Effector memory CD4-positive, alpha-beta T cell (primary cell): ENCODE measurements around the gene GIMAP2.

Source experiments
- DNase-seq, 3 donors: peaks; one replicate each; pipeline ENCODE4 v3.0.0-alpha.2; 2020
- H3K27ac ChIP-seq: 2 replicates; pipeline ENCODE4 v1.7.0; 2013; ENCODE audit warnings: mild to moderate bottlenecking, low read length, moderate library complexity; ENCODE audit not compliant: insufficient read depth, poor library complexity, severe bottlenecking
- H3K27me3 ChIP-seq: replicated peaks from 2 replicates; pipeline ENCODE4 v1.7.0; 2013; ENCODE audit warnings: mild to moderate bottlenecking, low read length; ENCODE audit not compliant: insufficient read depth, control insufficient read depth, poor library complexity, severe bottlenecking
- H3K36me3 ChIP-seq: 2 replicates; pipeline ENCODE4 v1.7.0; 2013; ENCODE audit warnings: mild to moderate bottlenecking, low read length, moderate library complexity; ENCODE audit not compliant: control insufficient read depth, insufficient read depth
- H3K4me1 ChIP-seq: 2 replicates; pipeline ENCODE4 v1.7.0; 2013; ENCODE audit warnings: low read length, mild to moderate bottlenecking; ENCODE audit not compliant: control insufficient read depth, insufficient read depth, poor library complexity, severe bottlenecking
- H3K4me3 ChIP-seq: 2 replicates; pipeline ENCODE4 v1.7.0; 2013; ENCODE audit warnings: low read length, low read depth, mild to moderate bottlenecking; ENCODE audit not compliant: insufficient read depth, poor library complexity, severe bottlenecking
- H3K9me3 ChIP-seq: 2 replicates; pipeline ENCODE4 v1.7.0; 2013; ENCODE audit warnings: mild to moderate bottlenecking, low read length, moderate library complexity; ENCODE audit not compliant: control insufficient read depth

The GIMAP2 gene

DNA sequence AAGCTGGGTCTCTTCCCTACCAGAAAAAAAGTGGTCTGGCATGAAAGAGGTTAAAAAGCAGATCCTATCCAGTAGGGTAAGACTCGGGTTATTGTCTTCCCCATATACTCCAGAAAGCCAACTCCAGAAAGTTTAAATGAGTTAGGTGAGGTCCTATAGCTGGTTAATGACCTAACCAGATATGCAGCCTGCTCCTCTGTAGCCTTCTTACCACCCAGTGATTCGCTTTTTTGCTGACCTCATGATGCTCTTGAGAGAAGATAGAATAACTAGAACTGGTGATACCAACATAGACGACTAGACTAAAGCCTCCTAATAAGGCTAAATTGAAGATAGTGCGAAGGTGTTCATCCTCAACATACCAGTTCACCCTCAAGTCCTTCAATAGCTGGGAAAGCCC, 30.2 kb downstream of the GIMAP2 start:
- Histone ChIP-seq H3K4me3 (peak overlapping the region; percentile 90), H3K36me3 (peaks cover 22% of the 10 kb centered on the region), H3K27ac (peak overlapping the region; percentile 79), H3K9me3 (peaks cover 8% of the 10 kb centered on the region), H3K4me1 (peaks cover 43% of the 10 kb centered on the region), H3K27me3 (no peaks in the 10 kb centered on the region)
- DNase-seq = no peak

DNA sequence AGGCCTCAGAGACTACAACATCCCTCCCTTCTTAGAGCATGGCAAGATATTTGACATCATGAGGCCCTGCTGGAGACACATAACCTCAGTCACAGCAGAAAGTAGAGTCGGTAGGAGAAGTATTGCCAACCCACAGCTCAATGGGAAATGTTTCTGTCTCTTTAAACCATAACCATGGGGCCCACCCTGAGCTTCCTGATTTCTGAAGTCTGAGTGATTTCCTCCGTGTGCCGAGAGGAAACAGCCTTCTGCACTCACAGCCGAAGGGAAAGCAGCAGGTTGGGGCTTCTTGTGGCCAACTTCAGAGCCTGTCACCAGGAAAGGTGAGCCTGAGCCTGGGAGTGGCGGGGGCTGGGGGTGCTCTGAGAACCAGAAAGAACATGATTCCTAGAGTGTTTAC, 30.9 kb downstream of the GIMAP2 start, which contains the start of gene GIMAP1:
Gene GIMAP1 (plus strand): TSS at position 246 of the 400 bp plus-strand sequence. CDS start 2,435 bp downstream, outside the sequence.
- peaks cover 8% of the 10 kb centered on the region for H3K9me3 ChIP-seq

DNA sequence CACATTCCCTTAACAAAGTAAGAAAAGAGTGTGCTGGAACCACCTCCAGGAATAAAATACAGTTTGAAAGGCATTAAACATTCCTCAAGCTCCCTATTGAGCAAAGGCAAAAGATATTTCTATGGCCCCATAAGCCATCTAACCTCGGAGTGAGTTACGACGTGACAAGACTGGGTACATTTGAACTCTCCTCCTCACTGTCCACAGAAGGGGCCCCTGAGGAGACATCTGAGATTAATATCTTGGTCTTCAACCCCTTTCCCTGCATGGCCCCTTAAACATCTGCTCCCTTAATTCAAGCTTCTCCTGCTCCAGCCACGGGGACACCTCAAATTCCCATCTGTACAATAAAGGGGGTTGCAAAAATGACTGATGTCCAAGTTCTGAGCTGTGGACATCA, 31.4 kb downstream of the GIMAP2 start:
- Histone ChIP-seq H3K4me1 (peaks cover 47% of the 10 kb centered on the region), H3K4me3 (peak overlapping the region; percentile 90)

More for the DNA sequence above, 30.9 kb downstream of the GIMAP2 start, which contains the start of gene GIMAP1:
- peak in 2 of 3 donors; percentile 28 to 56 for DNase-seq
- Histone ChIP-seq H3K27ac (peak within 1 kb of the TSS; percentile 79), H3K4me1 (peaks cover 47% of the 10 kb centered on the region), H3K4me3 (peak within 1 kb of the TSS; percentile 90), H3K27me3 (no peaks in the 10 kb centered on the region), H3K36me3 (peaks cover 29% of the 10 kb centered on the region)

DNA sequence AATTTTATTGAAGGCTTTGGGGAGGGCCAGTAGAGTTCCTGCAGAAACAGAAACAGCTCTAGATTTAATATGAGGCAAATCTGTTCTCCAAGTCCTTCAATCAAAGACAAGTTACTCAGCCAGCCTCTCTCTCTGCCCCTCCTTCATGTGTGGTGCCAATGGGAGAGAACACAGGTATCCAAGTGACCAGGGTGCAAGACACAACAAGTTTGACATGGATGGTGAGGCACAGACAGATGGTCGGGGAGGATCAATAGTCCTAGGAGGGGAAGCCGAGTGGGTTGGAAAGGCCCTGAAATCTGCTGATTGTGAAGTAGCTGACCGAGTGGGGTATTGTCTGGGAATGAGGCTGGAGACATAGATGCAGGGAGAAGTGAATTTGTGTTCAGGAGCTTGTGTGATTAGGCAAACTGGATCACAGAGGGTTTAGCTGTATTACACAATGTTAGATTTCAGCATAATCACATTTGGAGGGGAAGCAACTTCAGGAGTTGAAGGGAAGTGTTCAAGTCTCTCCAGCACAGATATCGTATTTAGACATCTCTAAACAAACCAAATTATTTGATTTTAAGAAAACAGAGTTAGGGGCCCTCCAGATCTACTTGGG, 32.4 kb downstream of the GIMAP2 start:
- no peak for DNase-seq
- H3K4me1 ChIP-seq = peaks cover 53% of the 10 kb centered on the region
- peaks cover 44% of the 10 kb centered on the region for H3K36me3 ChIP-seq
- H3K9me3 ChIP-seq = peaks cover 4% of the 10 kb centered on the region
- peak overlapping the region; percentile 79 for H3K27ac ChIP-seq
- peak overlapping the region; percentile 90 for H3K4me3 ChIP-seq
- H3K27me3 ChIP-seq = no peaks in the 10 kb centered on the region

More for the DNA sequence above, 31.4 kb downstream of the GIMAP2 start:
- Histone ChIP-seq H3K36me3 (peaks cover 34% of the 10 kb centered on the region), H3K27me3 (no peaks in the 10 kb centered on the region), H3K9me3 (peaks cover 8% of the 10 kb centered on the region), H3K27ac (peak overlapping the region; percentile 79)
- no peak for DNase-seq

DNA sequence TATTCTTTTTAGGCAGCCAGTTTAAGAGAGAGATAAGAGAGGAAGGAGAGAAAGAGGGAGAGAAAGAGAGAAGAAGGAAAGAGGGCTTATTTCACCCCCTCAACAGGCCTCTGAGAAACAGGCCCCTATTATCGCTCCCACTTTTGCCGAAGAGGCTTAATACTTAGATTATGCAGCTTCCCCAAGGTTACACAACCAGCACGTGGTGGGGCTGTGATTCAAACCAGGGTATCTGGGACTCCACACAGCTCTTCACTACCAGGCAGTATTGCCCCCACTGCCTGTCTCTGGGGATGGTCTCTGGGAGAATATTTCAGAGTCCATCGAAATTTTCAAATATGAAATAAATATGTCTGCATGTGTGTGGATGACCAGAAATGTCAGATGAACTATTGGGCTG, 33.9 kb downstream of the GIMAP2 start:
- Histone ChIP-seq H3K4me1 (peaks cover 51% of the 10 kb centered on the region), H3K9me3 (no peaks in the 10 kb centered on the region), H3K27ac (peak overlapping the region; percentile 79), H3K36me3 (peaks cover 58% of the 10 kb centered on the region), H3K27me3 (no peaks in the 10 kb centered on the region), H3K4me3 (peak overlapping the region; percentile 90)
- no peak for DNase-seq

DNA sequence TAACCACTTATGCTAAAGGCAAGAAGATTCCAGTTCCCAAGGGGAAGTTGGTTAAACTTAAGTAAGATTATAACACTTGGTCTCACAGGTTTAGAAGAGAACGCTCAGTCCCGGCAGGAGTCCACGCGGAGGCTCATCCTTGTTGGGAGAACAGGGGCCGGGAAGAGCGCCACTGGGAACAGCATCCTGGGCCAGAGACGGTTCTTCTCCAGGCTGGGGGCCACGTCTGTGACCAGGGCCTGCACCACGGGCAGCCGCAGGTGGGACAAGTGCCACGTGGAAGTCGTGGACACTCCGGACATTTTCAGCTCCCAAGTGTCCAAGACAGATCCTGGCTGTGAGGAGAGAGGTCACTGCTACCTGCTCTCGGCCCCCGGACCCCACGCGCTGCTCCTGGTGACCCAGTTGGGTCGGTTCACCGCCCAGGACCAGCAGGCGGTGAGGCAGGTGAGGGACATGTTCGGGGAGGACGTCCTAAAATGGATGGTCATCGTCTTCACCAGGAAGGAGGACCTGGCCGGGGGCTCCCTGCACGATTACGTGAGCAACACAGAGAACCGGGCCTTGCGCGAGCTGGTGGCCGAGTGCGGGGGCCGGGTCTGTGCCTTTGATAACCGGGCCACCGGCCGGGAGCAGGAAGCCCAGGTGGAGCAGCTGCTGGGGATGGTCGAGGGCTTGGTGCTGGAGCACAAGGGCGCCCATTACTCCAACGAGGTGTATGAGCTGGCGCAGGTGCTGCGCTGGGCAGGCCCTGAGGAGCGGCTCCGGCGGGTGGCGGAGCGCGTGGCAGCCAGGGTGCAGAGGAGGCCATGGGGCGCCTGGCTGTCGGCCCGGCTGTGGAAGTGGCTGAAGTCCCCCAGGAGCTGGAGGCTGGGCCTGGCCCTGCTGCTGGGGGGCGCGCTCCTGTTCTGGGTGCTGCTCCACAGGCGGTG, 34.7 kb downstream of the GIMAP2 start:
- no peaks in the 10 kb centered on the region for H3K27me3 ChIP-seq
- H3K9me3 ChIP-seq = no peaks in the 10 kb centered on the region
- H3K4me3 ChIP-seq = peak overlapping the region; percentile 90
- H3K27ac ChIP-seq = no peak overlapping the region
- H3K4me1 ChIP-seq = peaks cover 44% of the 10 kb centered on the region
- H3K36me3 ChIP-seq = peaks cover 58% of the 10 kb centered on the region
- no peak for DNase-seq

DNA sequence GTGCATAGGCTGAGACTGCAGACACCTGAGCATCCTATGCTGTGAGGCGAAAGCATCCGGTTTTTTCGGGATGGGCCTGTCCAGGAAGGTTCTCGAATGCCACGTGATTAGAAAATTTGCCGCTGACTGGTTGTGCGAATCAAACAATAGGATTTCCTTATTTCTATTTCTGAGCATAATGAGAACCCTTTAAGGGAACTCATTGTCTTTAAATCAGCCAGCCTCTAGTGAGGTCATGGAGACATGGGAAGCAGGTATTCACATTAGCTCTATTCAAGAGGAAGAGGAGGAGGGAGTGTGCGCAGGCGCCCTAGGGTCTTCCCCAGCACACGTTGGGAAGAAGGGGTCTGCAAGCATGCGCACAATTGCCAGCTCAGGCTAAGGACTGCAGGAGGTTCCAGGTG, 36.5 kb downstream of the GIMAP2 start:
- H3K4me1 ChIP-seq = peaks cover 35% of the 10 kb centered on the region
- H3K27me3 ChIP-seq = no peaks in the 10 kb centered on the region
- no peak for DNase-seq
- peaks cover 8% of the 10 kb centered on the region for H3K9me3 ChIP-seq
- H3K4me3 ChIP-seq = no peak overlapping the region
- no peak overlapping the region for H3K27ac ChIP-seq
- H3K36me3 ChIP-seq = peaks cover 58% of the 10 kb centered on the region

DNA sequence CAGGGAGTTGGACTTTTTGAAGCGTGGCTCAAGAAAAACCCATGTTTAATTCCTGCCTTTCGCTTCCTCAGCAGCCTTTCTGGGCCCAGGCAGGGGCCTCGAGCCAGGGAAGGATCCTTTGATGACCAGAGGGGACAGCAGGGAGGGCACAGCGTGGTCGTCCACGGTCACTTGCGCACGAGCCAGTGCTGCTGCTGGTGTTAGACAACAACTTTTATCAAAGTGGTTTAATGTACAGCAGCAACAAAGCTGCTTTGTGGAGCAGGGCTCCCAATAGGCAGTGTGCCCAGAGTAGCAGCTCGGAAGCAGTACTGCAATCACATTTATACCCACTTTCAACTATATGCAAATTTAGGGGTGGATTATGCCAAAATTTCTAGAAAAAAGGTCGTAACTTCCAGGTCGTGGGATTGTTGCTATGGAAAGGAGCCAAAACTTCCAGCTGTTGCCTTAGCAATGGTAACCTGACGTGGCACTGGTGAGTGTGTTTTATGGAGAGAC, 37.0 kb downstream of the GIMAP2 start:
- Histone ChIP-seq H3K27ac (no peak overlapping the region), H3K4me1 (peaks cover 35% of the 10 kb centered on the region), H3K27me3 (no peaks in the 10 kb centered on the region), H3K4me3 (no peak overlapping the region), H3K36me3 (peaks cover 60% of the 10 kb centered on the region), H3K9me3 (peaks cover 12% of the 10 kb centered on the region)
- DNase-seq = no peak

DNA sequence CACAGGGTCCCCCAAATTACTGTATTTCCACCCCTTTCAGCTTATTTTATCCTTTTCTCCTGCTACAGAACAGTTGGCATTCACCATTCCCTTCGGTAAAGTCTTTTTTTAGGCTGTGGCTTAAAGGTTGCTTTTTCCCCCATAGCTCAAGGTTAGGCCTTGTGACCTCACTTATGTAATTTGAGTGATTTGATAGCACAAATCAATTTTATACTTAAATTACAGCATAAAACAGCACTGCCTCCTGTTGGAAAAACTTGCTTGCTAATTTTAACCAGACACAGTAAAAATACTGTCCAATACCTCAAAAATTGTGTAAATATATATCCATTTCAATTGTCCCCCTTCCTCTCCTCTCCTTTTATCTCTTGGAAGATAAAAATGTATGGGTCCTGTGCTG, 38.0 kb downstream of the GIMAP2 start:
- DNase-seq = no peak
- H3K36me3 ChIP-seq = peaks cover 60% of the 10 kb centered on the region
- peaks cover 33% of the 10 kb centered on the region for H3K4me1 ChIP-seq
- no peak overlapping the region for H3K4me3 ChIP-seq
- H3K27me3 ChIP-seq = no peaks in the 10 kb centered on the region
- H3K9me3 ChIP-seq = peaks cover 21% of the 10 kb centered on the region
- no peak overlapping the region for H3K27ac ChIP-seq

DNA sequence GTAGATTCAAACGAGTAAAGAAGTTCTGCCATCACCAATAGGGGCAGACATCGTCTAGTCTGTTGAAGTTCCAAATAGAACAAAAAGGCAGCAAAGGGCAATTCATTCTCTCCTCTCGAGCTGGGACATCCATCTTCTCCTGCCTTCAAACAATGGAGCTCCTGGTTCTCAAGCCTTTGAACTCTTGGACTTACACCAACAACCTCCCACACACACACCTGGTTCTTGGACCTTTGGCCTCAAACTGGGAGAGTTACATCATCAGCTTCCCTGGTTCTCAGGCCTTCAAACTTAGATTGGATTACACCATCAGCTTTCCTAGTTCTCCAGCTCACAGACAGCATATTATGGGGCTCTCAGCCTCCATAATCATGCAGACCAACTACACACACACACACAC, 41.9 kb downstream of the GIMAP2 start:
- Histone ChIP-seq H3K27ac (no peak overlapping the region), H3K27me3 (no peaks in the 10 kb centered on the region), H3K9me3 (peaks cover 21% of the 10 kb centered on the region)

More for the DNA sequence above, 41.9 kb downstream of the GIMAP2 start:
- H3K36me3 ChIP-seq = peaks cover 21% of the 10 kb centered on the region
- no peak overlapping the region for H3K4me3 ChIP-seq
- DNase-seq = no peak
- peaks cover 11% of the 10 kb centered on the region for H3K4me1 ChIP-seq
